GM19438 (cell line): ENCODE results near the gene PIK3R6.

ENCODE experiments used
- ATAC-seq: cut with Tn5 transposase; IDR thresholded peaks from one replicate; pipeline ENCODE4 v1.9.1; 2021; ENCODE audit warnings: low read depth; ENCODE audit not compliant: unreplicated experiment

PIK3R6 gene

DNA sequence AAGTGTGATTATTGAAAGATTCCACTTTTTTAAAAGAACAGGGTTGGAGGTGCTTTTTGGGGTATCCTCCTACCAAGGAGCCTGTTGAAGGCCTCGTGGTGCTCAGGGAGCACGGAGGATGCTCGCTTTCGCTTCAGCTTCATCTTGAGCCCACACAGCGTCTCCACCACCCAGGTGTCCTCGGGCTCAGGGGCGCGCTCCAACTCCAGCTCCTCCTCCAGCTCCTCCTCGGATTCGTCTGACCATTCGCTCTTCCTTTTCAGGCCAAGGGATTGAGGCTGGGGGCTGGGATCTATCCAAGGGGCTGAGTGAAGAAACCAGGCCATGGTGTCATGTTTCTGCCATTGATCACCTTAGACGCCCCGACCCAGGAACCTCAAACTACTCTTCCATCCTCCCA, 110.3 kb downstream of the PIK3R6 start:
- no peak for ATAC-seq

DNA sequence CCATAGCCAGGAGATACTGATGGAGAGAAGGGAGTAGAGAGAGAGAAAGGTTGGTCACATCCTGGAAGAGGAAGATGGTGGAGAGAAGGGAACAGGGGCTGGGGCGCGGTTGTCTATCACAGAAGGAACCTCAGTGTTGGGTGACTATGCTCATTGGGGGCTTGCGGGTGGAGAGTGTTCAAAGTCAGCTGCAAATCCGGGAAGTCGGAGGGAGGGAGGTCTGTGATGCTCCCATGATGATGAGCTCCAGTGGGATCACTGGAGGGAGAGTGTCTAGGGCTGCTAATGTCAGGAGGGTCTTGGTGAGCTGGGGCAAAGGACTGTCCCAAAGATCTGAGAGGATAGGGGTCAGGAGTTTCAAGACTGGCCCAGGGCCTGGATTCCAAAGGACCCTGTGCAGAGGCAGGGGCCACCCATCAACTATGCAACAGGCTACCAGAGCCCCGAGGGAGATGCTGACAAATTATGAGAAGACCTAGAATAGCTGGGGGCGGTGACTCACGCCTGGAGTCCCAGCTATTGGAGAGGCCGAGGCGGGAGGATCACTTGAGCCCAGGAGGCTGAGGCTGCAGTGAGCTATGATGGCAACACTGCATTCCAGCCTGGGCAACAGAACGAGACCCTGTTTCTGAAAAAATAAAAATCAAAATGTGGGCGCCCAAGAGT, 111.8 kb downstream of the PIK3R6 start:
- ATAC-seq: no peak

DNA sequence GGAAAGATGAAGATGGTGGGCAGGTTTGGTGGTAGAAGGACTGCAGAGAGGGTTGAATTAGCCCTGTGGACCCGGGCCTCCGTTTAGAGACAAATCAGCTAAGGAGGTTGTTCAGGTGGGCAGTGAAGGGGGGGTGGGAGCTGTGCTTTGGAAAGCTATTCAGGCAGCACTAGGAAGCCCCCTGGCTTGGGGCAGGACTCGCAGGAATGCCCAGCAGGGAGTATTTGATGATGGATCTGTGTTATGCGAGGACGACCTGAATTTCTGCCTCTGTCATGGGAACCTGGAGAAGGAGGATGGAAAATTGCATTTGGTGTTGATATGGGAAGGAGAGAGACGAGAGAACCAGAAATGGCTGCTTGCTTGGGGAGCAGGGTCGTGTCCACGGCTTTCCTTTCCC, 112.6 kb downstream of the PIK3R6 start:
- ATAC-seq: no peak

DNA sequence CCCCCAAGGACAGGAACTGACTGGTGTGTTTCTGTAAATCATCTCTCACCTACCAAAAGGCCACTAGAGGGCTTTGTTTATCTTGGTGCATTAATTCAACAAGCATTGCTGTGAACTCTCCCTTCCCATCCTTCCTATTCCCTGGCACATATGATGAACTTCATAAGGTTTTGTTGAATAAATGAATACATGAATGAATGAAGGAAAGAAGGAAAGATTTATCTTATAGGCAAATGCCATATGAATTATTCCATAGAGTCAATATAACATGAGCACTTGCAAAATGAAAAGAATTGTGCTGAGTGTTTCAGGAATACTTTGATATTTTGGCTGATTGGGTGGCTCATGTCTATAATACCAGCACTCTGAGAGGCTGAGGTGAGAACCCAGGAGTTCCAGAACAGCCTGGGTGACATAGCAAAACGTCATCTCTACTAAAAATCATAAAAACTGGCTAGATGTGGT, 113.5 kb downstream of the PIK3R6 start:
- no peak for ATAC-seq

DNA sequence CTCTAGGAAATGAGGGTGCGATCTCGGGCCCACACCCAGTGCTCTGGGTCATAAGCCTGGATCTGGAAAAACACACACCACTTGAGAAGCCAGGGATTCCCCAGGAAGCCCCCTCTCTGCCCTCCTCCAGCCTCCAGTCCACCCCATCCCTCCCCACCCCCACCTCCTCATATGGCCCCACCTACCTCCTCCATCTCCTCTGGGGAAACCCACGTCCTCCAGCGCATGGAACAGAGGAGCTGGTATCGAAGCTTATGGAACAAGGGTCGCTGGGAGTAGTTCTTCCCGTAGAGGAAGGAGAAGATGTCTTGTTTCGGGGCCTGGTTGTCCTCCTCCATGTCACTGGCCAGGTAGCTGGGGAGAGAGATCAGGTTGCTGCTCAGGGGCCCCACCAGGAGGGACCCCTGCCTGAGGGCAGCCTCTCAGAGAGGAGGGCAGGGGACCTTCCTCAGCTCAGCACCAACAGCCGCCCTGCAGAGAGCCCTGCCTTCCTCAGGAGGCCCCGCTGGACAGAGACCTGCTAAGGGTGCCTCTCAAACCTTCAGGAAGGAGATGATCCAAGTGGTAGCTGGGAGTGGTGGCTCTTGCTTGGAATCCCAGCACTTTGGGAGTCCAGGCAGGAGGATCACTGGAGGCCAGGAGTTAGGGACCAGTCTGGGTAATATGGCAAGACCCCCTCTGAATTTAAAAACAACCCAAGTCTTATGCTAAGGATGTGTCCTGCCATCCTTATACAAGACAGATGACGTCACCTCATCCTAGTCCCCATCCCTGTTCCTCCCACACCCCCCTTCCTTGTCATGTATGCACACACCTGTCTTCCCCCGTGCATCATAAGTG, 114.1 kb downstream of the PIK3R6 start:
- no peak for ATAC-seq
